Fibroblast of upper back skin (primary cell): ENCODE measurements around the gene TIFAB.
A peak's percentile ranks its signal among the peaks of the same experiment; 100 is the strongest.

ENCODE experiments used
- DNase-seq: peaks from one replicate; pipeline ENCODE4 v3.0.0-alpha.2; 2013

The TIFAB gene

DNA sequence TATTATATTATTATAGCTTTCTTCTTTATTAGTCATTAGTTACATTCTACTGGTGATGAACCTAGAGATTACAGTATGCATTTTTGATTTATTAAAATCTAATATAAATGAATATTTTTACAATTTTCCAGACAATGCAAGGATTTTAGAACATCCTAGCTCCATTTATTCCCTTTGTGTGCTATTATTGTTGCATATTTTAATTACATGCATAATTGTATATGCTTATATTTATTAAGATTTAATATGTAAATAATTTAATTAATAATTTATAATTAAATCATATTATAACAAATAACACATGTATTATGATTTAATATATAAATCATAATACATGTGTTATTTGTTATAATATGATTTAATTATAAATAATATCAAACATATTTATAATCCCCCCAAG, 29.7 kb downstream of the TIFAB start:
- no peak for DNase-seq

DNA sequence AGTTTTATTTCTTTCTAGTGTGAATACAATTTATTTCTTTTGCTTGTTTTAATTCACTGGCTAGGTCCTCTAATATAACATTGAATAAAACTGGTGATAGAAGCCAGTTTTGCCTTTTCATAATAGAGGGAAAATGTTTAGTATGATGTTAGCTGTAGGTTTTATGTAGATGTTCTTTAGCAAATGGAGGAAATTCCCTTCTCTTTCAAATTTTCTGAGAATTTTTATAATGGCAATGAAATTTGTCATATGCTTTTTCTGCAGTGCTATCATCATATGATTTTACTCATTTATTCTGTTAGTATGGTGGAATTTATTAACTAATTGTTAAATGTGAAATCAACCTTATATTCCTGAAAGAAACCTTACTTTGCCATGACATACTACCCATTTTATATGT, 35.1 kb downstream of the TIFAB start:
- no peak for DNase-seq

DNA sequence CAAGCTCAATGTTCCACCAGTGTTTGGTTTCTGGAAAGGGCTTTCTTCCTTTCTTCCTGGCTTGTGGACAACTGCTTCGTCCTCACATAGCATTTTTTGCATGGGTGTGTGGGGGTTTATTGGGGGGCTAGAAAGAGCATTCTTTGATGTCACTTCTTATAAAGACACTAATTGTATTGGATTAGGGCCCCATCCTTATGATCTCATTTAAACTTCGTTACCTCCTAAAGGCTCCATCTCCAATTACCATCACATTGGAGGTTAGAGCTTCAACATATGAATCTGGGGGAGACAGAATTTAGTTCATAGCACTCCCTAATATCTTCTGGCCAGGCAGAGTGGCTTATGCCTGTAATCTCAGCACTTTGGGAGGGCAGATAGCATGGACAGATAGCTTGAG, 47.1 kb downstream of the TIFAB start:
- DNase-seq: no peak

DNA sequence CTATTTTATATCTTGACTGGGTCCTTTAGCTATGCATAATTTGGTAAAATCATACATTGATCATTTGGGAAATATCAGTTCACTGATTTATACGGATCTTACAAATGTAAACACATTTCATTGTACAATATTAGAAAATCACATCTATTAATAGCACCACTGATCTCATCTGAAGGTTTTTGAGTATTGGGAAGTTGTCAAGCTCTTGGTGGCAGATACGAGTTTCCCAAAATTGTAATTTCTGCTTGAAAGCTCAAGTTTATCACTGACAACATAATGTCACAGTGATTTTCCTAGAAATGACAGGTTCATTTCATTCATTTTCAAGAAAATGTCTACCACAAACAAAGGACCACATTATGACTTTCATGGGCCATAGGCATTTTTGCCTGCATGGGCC, 50.1 kb downstream of the TIFAB start:
- no peak for DNase-seq

DNA sequence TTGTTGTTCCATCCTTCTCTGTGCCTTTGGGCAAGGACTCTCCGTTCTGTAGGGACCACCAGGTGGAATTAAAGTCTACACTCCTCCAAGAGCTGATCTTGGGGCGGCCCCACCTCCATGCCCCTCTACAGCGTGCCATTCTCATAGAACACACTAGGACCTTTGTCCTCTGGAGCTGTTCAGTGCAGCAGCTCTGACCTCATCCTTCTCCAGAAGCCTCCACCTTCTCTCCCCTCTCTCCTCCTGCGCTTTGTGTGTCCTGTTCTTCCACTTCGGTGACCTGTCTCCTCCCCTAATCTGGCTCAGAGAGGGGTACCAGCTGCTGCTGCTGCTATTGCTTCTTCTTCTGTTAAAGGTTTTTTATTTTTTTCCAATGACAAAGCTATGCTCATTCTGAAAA, 51.3 kb downstream of the TIFAB start:
- DNase-seq: no peak

DNA sequence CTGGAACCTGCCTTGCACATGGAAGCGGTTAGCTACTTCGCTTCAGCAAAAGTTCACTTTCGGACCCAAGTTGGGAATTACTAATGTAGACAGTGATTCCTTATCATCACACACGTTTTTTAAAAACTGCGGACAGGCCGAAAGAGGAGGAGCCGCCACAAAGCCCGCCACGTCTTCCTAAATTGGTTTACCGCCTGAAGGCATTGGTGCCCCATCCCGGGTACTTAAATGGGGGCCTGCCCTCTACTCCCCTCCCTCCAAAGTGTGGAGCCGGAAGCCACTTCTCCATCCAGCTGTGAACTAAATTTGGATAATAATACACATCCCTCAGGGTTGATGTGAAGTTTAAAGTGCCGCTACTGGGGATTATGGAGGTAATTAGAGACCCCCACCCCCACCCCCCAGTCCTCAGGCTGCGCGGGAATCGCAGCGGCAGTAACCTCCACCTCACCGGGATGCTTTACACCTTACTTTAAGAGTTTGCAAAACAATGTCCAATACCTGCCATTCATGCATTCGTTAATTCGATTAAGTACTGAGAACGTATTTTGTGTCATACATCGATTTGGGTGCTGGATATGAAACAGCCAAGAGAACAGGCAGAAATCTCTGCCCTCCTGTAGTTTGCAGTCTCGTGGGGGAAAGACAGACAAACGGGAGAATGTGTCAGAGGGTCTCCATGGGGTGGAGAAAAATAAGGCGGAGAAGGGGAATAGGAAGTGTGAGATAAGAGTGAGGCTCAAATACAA, 52.2 kb downstream of the TIFAB start:
- DNase-seq: no peak

DNA sequence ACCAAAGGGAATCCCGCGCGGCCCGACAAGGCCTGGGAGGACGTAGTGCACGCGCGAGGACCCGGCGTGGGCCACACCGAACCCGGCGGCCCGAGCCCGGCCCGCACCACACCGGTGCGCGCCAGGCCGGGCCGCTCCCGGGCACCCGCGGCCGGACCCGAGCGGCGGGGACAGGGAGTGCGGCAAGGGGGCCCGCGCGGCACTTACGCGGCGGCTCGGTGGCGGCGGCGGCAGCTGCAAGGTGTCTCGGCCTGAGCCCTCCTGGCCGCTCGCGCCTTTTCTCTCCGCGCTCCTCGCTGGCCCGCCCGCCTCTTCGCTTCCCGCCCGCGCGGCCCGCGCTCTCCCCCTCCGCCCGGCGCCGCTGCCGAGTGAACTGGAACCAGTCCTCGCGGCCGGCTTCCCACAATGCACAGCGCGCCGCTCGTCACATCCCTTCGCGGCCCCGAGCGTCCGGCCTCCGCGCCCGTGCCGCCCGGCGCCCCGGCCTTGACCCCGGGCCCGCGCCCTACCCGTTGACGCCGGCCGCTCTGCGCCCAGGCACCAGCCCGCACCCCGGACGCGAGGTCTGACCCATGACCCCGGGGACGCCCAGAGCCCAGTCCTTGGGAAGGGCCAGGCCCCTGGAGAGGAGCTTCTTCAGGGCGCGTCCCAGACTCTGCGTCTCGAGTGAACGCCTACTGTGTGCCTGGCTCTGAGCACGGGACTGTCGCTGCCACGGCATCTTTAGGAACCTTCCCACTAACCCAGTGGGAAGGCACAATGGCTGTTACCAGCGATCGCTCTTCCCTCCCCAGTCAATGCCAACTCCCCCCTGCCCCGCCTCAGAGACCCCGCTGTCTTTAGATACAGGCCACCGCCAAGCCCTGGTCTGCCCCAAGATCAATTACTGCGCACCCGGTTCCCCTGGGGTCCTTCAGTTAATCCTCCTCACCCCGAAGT, 53.0 kb downstream of the TIFAB start, which contains the start of gene MACROH2A1:
TSS of gene MACROH2A1 (minus strand) at position 377 of the 939 bp plus-strand sequence. CDS start 10,138 bp downstream, outside the sequence.
- peak; percentile 82 for DNase-seq

DNA sequence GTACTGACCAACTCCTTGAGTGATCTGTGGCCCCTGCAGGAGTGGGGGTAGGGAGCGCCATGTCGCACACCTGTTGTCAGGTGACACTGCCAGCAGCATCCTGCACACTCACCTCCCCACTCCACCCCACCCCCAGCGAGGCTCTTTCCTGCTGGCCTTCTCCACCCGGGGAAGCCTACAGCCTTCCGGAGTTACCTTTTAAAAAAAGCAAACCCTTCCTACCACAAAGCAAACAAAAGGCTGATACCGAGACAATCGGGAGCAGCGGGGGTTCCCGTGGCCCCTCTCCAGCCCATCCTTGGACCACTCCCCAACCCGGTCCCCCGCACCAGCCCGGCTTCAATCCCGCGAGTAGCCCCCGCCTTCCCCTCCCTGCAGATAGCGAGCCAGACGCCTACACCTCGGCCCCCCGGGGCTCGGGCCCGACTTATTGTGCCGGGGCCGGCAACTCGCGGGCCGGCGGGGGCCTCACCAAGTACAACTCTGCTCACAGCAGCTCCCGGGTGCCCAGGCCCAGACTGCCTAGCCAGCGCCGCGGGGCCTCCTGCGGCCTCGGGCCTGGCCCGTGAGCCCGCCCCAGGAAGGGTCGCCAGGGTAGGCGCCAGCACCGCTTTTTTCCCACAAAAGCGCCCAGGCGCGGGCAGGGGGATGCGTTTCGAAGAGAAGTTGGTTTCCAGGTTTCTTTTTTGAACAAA, 53.8 kb downstream of the TIFAB start:
- DNase-seq: no peak
